Measurements from ENCODE around the gene CALCB. TPM values are rescaled to one million over a fixed set of nuclear protein-coding genes. Genes with fewer than 3 reads are reported as not detected.

The CALCB gene
- total and polyA plus RNA-seq, 10 of the 15 experiments (the other 5 are each of a cell fraction or from before 2014, with no cell fraction given), result 0.09 to 0.28 (median 0.12) TPM; not detected in 3

DNA sequence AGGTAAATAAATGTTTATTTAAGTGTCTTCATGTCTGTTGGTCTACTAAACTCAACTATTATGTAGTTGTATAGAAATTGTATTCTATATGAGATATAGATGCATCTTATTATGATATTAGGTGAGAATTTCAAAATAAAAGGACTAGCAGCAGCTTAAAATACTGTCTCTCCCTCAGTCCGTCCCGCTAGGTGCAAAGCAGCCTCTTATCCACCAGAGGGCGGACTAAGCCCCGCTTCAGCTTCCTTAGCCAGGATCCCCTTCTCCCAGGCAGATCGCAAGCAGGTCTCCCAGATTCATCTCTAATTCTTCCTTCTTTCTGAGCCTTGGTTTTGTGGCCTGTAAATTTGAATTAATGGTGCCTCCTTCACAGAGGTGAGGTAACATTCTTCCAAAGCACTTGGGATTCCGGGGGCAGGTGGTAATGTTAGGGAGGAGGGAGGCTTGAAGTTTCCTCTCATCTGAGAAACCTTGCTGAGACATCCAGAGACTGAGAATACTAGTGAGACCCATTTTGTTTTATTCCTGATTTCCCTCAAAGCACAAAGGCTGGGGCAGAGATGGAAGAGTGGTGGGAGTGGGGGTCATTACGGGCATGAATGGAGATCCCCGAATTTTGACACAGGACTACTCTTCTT lies 27.8 kb downstream of the CALCB start (continued):
- TF ChIP-seq, protein P1, sequence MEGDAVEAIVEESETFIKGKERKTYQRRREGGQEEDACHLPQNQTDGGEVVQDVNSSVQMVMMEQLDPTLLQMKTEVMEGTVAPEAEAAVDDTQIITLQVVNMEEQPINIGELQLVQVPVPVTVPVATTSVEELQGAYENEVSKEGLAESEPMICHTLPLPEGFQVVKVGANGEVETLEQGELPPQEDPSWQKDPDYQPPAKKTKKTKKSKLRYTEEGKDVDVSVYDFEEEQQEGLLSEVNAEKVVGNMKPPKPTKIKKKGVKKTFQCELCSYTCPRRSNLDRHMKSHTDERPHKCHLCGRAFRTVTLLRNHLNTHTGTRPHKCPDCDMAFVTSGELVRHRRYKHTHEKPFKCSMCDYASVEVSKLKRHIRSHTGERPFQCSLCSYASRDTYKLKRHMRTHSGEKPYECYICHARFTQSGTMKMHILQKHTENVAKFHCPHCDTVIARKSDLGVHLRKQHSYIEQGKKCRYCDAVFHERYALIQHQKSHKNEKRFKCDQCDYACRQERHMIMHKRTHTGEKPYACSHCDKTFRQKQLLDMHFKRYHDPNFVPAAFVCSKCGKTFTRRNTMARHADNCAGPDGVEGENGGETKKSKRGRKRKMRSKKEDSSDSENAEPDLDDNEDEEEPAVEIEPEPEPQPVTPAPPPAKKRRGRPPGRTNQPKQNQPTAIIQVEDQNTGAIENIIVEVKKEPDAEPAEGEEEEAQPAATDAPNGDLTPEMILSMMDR (IDR thresholded peaks at IDR 0.05 in 2 of 3, conservative IDR thresholded peaks at IDR 0.05 in 1 of 3; ENCODE audit: control insufficient read depth in 2 of 3, extremely low read depth in 1 of 3, insufficient read depth in 1 of 3, low read depth in 3 of 3, low read length in 3 of 3), result peak; percentile 79 to 92 (median 89)
- TF ChIP-seq, protein P2, sequence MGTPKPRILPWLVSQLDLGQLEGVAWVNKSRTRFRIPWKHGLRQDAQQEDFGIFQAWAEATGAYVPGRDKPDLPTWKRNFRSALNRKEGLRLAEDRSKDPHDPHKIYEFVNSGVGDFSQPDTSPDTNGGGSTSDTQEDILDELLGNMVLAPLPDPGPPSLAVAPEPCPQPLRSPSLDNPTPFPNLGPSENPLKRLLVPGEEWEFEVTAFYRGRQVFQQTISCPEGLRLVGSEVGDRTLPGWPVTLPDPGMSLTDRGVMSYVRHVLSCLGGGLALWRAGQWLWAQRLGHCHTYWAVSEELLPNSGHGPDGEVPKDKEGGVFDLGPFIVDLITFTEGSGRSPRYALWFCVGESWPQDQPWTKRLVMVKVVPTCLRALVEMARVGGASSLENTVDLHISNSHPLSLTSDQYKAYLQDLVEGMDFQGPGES (IDR thresholded peaks at IDR 0.05), result no peak
- TF ChIP-seq CHD1 (IDR thresholded peaks at IDR 0.05; ENCODE audit: low read depth, low read length) (no peak), ZNF622 (IDR thresholded peaks at IDR 0.05) (no peak), KAT2A (conservative IDR thresholded peaks at IDR 0.05; ENCODE audit: control insufficient read depth, low read depth, low read length) (no peak), HDAC2 (IDR thresholded peaks at IDR 0.05) (no peak), FOXK2 (IDR thresholded peaks at IDR 0.05) (no peak), SP1 (IDR thresholded peaks at IDR 0.05; ENCODE audit: low read depth, low read length) (no peak), SMC3 (IDR thresholded peaks at IDR 0.05; ENCODE audit: borderline replicate concordance, low read length) (peak; percentile 98), RFX5 (IDR thresholded peaks at IDR 0.05; ENCODE audit: low read depth, low read length) (no peak), EP300 (IDR thresholded peaks at IDR 0.05; ENCODE audit: borderline replicate concordance in 1 of 2, control insufficient read depth in 1 of 2, low read depth in 2 of 2, low read length in 2 of 2) (no peak), EED (IDR thresholded peaks at IDR 0.05; ENCODE audit: low read depth) (no peak), POLR2A (IDR thresholded peaks at IDR 0.05; ENCODE audit: low read depth, low read length) (no peak), CREM (IDR thresholded peaks at IDR 0.05; ENCODE audit: low read depth) (no peak)
- TF ChIP-seq, protein P3, sequence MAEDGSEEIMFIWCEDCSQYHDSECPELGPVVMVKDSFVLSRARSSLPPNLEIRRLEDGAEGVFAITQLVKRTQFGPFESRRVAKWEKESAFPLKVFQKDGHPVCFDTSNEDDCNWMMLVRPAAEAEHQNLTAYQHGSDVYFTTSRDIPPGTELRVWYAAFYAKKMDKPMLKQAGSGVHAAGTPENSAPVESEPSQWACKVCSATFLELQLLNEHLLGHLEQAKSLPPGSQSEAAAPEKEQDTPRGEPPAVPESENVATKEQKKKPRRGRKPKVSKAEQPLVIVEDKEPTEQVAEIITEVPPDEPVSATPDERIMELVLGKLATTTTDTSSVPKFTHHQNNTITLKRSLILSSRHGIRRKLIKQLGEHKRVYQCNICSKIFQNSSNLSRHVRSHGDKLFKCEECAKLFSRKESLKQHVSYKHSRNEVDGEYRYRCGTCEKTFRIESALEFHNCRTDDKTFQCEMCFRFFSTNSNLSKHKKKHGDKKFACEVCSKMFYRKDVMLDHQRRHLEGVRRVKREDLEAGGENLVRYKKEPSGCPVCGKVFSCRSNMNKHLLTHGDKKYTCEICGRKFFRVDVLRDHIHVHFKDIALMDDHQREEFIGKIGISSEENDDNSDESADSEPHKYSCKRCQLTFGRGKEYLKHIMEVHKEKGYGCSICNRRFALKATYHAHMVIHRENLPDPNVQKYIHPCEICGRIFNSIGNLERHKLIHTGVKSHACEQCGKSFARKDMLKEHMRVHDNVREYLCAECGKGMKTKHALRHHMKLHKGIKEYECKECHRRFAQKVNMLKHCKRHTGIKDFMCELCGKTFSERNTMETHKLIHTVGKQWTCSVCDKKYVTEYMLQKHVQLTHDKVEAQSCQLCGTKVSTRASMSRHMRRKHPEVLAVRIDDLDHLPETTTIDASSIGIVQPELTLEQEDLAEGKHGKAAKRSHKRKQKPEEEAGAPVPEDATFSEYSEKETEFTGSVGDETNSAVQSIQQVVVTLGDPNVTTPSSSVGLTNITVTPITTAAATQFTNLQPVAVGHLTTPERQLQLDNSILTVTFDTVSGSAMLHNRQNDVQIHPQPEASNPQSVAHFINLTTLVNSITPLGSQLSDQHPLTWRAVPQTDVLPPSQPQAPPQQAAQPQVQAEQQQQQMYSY (CRISPR knock-in tag; IDR thresholded peaks at IDR 0.05), result no peak
- TF ChIP-seq, protein P4, sequence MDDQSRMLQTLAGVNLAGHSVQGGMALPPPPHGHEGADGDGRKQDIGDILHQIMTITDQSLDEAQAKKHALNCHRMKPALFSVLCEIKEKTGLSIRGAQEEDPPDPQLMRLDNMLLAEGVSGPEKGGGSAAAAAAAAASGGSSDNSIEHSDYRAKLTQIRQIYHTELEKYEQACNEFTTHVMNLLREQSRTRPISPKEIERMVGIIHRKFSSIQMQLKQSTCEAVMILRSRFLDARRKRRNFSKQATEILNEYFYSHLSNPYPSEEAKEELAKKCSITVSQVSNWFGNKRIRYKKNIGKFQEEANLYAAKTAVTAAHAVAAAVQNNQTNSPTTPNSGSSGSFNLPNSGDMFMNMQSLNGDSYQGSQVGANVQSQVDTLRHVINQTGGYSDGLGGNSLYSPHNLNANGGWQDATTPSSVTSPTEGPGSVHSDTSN (IDR thresholded peaks at IDR 0.05; ENCODE audit: insufficient replicate concordance, low read depth, low read length), result no peak
- TF ChIP-seq, protein P5, sequence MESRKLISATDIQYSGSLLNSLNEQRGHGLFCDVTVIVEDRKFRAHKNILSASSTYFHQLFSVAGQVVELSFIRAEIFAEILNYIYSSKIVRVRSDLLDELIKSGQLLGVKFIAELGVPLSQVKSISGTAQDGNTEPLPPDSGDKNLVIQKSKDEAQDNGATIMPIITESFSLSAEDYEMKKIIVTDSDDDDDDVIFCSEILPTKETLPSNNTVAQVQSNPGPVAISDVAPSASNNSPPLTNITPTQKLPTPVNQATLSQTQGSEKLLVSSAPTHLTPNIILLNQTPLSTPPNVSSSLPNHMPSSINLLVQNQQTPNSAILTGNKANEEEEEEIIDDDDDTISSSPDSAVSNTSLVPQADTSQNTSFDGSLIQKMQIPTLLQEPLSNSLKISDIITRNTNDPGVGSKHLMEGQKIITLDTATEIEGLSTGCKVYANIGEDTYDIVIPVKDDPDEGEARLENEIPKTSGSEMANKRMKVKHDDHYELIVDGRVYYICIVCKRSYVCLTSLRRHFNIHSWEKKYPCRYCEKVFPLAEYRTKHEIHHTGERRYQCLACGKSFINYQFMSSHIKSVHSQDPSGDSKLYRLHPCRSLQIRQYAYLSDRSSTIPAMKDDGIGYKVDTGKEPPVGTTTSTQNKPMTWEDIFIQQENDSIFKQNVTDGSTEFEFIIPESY (IDR thresholded peaks at IDR 0.05), result no peak
- TF ChIP-seq, protein P6, sequence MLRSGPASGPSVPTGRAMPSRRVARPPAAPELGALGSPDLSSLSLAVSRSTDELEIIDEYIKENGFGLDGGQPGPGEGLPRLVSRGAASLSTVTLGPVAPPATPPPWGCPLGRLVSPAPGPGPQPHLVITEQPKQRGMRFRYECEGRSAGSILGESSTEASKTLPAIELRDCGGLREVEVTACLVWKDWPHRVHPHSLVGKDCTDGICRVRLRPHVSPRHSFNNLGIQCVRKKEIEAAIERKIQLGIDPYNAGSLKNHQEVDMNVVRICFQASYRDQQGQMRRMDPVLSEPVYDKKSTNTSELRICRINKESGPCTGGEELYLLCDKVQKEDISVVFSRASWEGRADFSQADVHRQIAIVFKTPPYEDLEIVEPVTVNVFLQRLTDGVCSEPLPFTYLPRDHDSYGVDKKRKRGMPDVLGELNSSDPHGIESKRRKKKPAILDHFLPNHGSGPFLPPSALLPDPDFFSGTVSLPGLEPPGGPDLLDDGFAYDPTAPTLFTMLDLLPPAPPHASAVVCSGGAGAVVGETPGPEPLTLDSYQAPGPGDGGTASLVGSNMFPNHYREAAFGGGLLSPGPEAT (IDR thresholded peaks at IDR 0.05; ENCODE audit: low read depth), result no peak
